Lung (tissue), 12 donors: ENCODE data around the gene PPP2R2C. TPM values are rescaled to one million over a fixed set of nuclear protein-coding genes. Genes with fewer than 3 reads are reported as not detected.

Source experiments
- ATAC-seq: fragments of 200-7000 bp; cut with Tn5 transposase; one replicate; pipeline ENCODE4 v1.9.1; 2020; ENCODE audit warnings: moderate number of reproducible peaks; ENCODE audit not compliant: insufficient read depth, low FRiP score
- DNase-seq, 3 donors: peaks; one replicate each; pipeline ENCODE4 v3.0.0-alpha.2; 2013 to 2017
- H3K27ac ChIP-seq, 2 donors: one replicate each; pipeline ENCODE4 v1.5.1; 2013; ENCODE audit warnings: mild to moderate bottlenecking in 2 of 2, moderate library complexity in 2 of 2, control low read depth in 1 of 2, inconsistent platforms in 1 of 2, low read depth in 1 of 2, low read length in 1 of 2
- H3K27me3 ChIP-seq, 3 donors: one replicate each; pipeline ENCODE4 v1.5.1; 2013; ENCODE audit warnings: low read length in 2 of 3; ENCODE audit not compliant: control insufficient read depth in 3 of 3, insufficient read depth in 3 of 3
- H3K36me3 ChIP-seq, 4 donors: one replicate each; pipeline ENCODE4 v1.5.1; 2013; ENCODE audit warnings: low read length in 4 of 4, mild to moderate bottlenecking in 1 of 4, moderate library complexity in 1 of 4; ENCODE audit not compliant: control insufficient read depth in 4 of 4, insufficient read depth in 4 of 4
- H3K4me1 ChIP-seq, 5 donors: one replicate each; pipeline ENCODE4 v1.5.1; 2013; ENCODE audit warnings: low read length in 5 of 5, mild to moderate bottlenecking in 2 of 5, moderate library complexity in 1 of 5; ENCODE audit not compliant: control insufficient read depth in 5 of 5, insufficient read depth in 5 of 5
- H3K4me3 ChIP-seq: one replicate; pipeline ENCODE4 v1.5.1; 2013; ENCODE audit warnings: mild to moderate bottlenecking, control low read depth, moderate library complexity
- H3K9ac ChIP-seq, 2 donors: one replicate each; pipeline ENCODE4 v1.5.1; 2013; ENCODE audit warnings: low read length in 2 of 2, control low read depth in 1 of 2; ENCODE audit not compliant: insufficient read depth in 1 of 2
- H3K9me3 ChIP-seq, 4 donors: one replicate each; pipeline ENCODE4 v1.5.1; 2013; ENCODE audit warnings: low read length in 3 of 4, mild to moderate bottlenecking in 1 of 4, moderate library complexity in 1 of 4; ENCODE audit not compliant: control insufficient read depth in 4 of 4, insufficient read depth in 3 of 4
- CTCF ChIP-seq: IDR thresholded peaks from 2 replicates; pipeline ENCODE4 v1.5.1; 2012; ENCODE audit warnings: mild to moderate bottlenecking; ENCODE audit errors: control extremely low read depth, extremely low read depth
- WGBS, 2 donors: extraction: QIAGEN DNeasy Blood & Tissue Kit; methylation state at CpG; one replicate each; pipeline ENCODE4 v1.1.7; 2013; 5-methylcytosine and 5-hydroxymethylcytosine counted together
- polyA plus RNA-seq, 2 donors: library from polyadenylated mRNA; stranded (reverse); fragments of 200-250 nt; gene quantifications; one replicate each; pipeline ENCODE4 v1.2.1, GENCODE V29; 2013
- total RNA-seq, 2 donors: library from RNA; depleted of rRNA in 1 of 2; stranded (reverse); fragments of >200 nt in 1 of 2; gene quantifications; one replicate each; pipeline ENCODE4 v1.2.1, GENCODE V29; 2014 to 2021
- donor health status: control.
- donor health status: control.
- donor health status: Bipolar disorder and iron deficiency.
- donor health status: healthy.
- donor health status: DM: yes; HTN: yes; CAD: no.

The PPP2R2C gene
- total and polyA plus RNA-seq, 4 donors: 0.03 to 0.57 (median 0.04) TPM

DNA sequence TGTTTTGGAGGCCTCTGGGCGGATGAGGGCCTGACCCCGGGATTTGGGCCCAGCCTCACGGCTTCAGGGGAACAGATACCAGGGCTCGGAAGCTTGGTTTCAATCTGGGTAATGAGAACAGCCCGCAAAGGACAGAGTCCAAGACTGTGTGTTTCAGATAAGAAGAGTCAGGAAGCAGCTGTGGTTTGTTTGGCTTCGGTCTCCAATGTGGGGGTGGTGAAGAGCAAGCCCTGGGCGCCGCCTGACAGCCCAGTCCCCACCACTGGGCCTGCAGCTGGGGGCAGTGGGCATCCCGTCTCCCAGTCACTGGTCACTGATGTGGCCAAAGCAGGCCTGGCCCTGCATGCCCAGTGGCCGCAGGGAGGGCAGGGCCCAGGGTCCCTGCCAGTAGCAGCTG lies 193.6 kb downstream of the PPP2R2C start:
- WGBS, 2 donors: 8 to 24% methylated on average over 10 of the region's 10 CpGs
- DNase-seq (peak; percentile 80 to 95 (median 91)), ATAC-seq (peak; percentile 28)
- no peak overlapping the region for H3K4me3 ChIP-seq
- peak overlapping the region; percentile 34 to 81 for H3K27ac ChIP-seq
- no peak for TF ChIP-seq CTCF
- peaks cover 15 to 81% (median 53%) of the 10 kb centered on the region in 5 donors for H3K4me1 ChIP-seq
- H3K9ac ChIP-seq: no peak overlapping the region
- no peaks in the 10 kb centered on the region for H3K27me3 ChIP-seq
- H3K36me3 ChIP-seq: peaks cover 0 to 17% (median 7%) of the 10 kb centered on the region in 4 donors
- H3K9me3 ChIP-seq: no peaks in the 10 kb centered on the region

DNA sequence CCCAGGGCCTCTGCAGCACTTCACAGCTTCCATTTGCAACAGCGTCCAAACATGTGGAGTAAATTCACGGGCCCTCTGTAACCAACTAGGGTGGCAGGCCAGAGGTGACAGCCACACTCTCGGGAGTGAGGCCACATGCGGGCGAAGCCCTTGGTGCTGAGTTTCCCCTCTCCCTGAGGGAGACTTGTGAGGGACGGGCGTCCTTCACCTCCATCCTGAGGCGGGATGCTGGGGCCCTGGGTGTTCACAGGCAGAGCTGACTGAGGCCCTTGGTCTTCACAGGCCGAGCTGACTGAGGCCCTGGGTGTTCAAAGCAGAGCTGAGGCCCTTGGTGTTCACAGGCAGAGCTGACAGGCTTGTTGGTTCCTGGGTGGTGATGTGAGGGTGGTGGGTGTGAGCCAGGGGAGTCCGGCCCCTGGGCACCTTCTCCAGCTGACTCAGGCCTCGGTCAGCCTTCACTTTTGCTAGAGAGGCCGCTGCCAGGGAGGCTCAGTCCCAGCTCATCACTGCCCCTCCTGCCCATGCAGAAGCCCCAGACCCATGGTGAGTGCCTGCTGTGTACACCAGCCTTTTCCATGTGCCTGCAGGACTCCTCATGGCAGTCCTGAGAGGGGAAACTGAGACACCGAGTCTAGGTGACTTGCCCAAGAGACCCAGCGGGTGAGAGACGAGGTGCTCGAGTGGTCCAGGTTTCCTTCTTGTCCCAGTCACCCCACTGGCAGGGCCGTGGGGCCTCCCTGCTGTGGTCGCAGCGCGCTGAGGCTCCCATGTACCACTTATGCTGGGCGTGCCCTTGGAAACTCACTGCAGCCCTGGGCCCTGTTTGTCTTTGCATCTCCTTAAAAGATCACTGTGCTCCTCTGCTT lies 194.2 kb downstream of the PPP2R2C start:
- H3K4me1 ChIP-seq: peaks cover 15 to 86% (median 58%) of the 10 kb centered on the region in 5 donors

DNA sequence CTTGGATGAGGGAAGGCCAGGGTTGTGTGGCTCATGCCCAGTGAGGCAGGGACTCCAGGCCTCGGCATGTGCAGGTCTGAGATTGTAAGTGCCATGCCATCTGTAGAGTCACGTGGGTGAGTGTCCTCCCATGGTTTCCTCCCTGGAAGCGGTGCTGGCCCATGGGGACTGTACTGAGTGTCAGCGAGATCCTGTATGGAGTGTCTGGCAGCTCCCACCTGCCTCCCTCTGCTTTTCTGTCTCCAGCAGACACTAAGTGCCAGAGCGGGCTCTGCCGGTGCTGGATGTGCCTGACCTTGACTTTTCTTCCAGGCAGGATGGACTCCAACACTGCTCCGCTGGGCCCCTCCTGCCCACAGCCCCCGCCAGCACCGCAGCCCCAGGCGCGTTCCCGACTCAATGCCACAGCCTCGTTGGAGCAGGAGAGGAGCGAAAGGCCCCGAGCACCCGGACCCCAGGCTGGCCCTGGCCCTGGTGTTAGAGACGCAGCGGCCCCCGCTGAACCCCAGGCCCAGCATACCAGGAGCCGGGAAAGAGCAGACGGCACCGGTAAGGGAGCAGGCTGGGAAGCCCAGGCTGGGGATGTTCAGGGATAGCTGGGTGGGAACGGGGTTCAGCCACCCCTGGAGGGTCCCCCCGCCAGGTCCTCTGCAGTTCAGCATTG lies 195.1 kb downstream of the PPP2R2C start:
- H3K9ac ChIP-seq: no peak overlapping the region
- H3K4me1 ChIP-seq: peaks cover 15 to 86% (median 57%) of the 10 kb centered on the region in 5 donors
- H3K27me3 ChIP-seq: no peaks in the 10 kb centered on the region
- WGBS, 2 donors: 82 to 83% methylated on average over 23 to 24 of the region's 24 CpGs
- peaks cover 0 to 11% (median 4%) of the 10 kb centered on the region in 4 donors for H3K36me3 ChIP-seq
- no peak for TF ChIP-seq CTCF
- ATAC-seq: no peak
- peak in 1 of 3 donors; percentile 36 for DNase-seq
- no peak overlapping the region for H3K4me3 ChIP-seq
- H3K9me3 ChIP-seq: no peaks in the 10 kb centered on the region
- H3K27ac ChIP-seq: peak overlapping the region in 1 of 2 donors; percentile 81

More for the DNA sequence above, 194.2 kb downstream of the PPP2R2C start:
- 61% methylated on average over 21 of the region's 21 CpGs for WGBS, 2 donors
- Histone ChIP-seq H3K36me3 (peaks cover 0 to 13% (median 4%) of the 10 kb centered on the region in 4 donors), H3K4me3 (no peak overlapping the region), H3K27me3 (no peaks in the 10 kb centered on the region), H3K27ac (peak overlapping the region; percentile 34 to 81), H3K9me3 (no peaks in the 10 kb centered on the region), H3K9ac (no peak overlapping the region)
- ATAC-seq: no peak
- no peak for TF ChIP-seq CTCF
- DNase-seq: no peak
